ENCODE measurements around the gene DOCK9.

Gene DOCK9

GRCh38 chr13:98794498-98794897 lies 183.4 kb downstream of the DOCK9 start:
- no peak for DNase-seq (ENCODE audit: extremely low read depth, low read depth)
- no peak for TF ChIP-seq CTCF (IDR thresholded peaks at IDR 0.05; ENCODE audit: low read depth, low read length)

- TF ChIP-seq CTCF (IDR thresholded peaks at IDR 0.05; ENCODE audit: low read depth, low read length) = no peak
- no peak for DNase-seq (ENCODE audit: extremely low read depth, low read depth)
Measured at GRCh38 chr13:98792785-98793495, 184.9 kb downstream of the DOCK9 start.

DNA sequence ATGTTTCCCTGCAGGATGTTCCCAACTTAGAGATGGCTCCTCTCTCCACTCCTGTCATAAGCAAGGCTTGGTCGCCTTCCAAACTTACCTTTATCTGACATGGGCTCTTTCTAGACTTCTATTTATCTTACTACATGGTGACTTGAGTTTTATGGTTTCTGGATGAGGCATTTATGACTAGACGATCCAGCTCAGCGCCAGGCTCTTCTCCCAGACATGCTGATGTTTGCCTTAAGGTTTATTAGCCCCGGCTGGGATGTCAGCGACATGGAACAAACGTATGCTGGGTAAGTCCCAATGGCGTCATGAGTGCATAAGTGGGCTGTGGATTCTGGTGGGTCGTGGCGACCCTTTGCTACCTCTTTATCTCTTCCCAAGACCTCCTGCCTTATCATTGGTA lies 185.5 kb downstream of the DOCK9 start:
- TF ChIP-seq CTCF (IDR thresholded peaks at IDR 0.05; ENCODE audit: low read depth, low read length) = no peak
- DNase-seq (ENCODE audit: extremely low read depth, low read depth) = no peak

- TF ChIP-seq CTCF (IDR thresholded peaks at IDR 0.05; ENCODE audit: low read depth, low read length) = no peak
- no peak for DNase-seq (ENCODE audit: extremely low read depth, low read depth)
Measured at GRCh38 chr13:98791611-98792010, 186.3 kb downstream of the DOCK9 start.

GRCh38 chr13:98787996-98788395 lies 189.9 kb downstream of the DOCK9 start:
- DNase-seq (ENCODE audit: extremely low read depth, low read depth) = no peak
- TF ChIP-seq CTCF (IDR thresholded peaks at IDR 0.05; ENCODE audit: low read depth, low read length) = no peak

DNA sequence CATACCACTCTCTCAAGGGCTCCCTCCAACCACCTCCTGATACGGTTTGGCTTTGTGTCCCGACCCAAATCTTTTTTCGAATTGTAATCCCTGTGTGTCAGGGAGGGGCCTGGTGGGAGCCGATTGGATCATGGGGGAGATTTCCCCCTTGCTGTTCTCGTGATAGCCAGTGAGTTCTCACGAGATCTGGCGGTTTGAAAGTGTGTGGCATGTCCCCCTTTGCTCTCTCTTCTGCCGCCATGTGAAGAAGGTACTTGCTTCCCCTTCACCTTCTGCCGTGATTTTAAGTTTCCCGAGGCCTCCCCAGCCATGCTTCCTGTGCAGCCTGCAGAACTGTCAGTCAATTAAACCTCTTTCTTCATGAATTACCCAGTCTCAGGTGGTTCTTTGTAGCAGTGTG lies 190.7 kb downstream of the DOCK9 start:
- TF ChIP-seq CTCF (IDR thresholded peaks at IDR 0.05; ENCODE audit: low read depth, low read length) = no peak
- DNase-seq (ENCODE audit: extremely low read depth, low read depth) = no peak

GRCh38 chr13:98786023-98786422 lies 191.8 kb downstream of the DOCK9 start:
- no peak for DNase-seq (ENCODE audit: extremely low read depth, low read depth)

More at GRCh38 chr13:98786023-98786422, 191.8 kb downstream of the DOCK9 start:
- no peak for TF ChIP-seq CTCF (IDR thresholded peaks at IDR 0.05; ENCODE audit: low read depth, low read length)

All from AG09319 (cell line).